GM12878 (cell line): ENCODE results near the gene SLC47A2. TPM values are rescaled to one million over a fixed set of nuclear protein-coding genes. Genes with fewer than 3 reads are reported as not detected.

Experiments used
- ATAC-seq: fragments of 200-7000 bp; cut with Tn5 transposase; 3 replicates; pipeline ENCODE4 v1.9.1; 2020; ENCODE audit warnings: mild to moderate bottlenecking, moderate library complexity
- BruUV-seq: library from RNA; stranded (reverse); fragments of 400-500 nt; replicated peaks from 2 replicates; lab custom pipeline; 2021; lab: Mats Ljungman, UMichigan
- CTCF ChIA-PET: fragments of 300-600 bp; sonication (Branson Sonifier 250); formaldehyde crosslinking; extraction: SDS; loops from one replicate; lab custom pipeline; 2021; ENCODE audit warnings: inconsistent platforms; lab: Yijun Ruan, JAX
- POLR2A ChIA-PET: fragments of 350-600 bp; formaldehyde crosslinking; extraction: SDS; loops from one replicate; lab custom pipeline; 2021; ENCODE audit warnings: inconsistent platforms; lab: Charles Lee
- RAD21 ChIA-PET: fragments of 300-600 bp; sonication (Branson Sonifier 250); formaldehyde crosslinking; loops from one replicate; lab custom pipeline; 2023; ENCODE audit warnings: antibody characterized with exemption; ENCODE audit not compliant: unreplicated experiment; lab: Charles Lee
- SMC1A ChIA-PET: fragments of 300-600 bp; sonication (Branson Sonifier 250); formaldehyde crosslinking; loops from one replicate; lab custom pipeline; 2023; ENCODE audit not compliant: unreplicated experiment, uncharacterized antibody; lab: Charles Lee
- DNase-seq: peaks from one replicate; pipeline ENCODE4 v3.0.0-alpha.2; 2011; ENCODE audit warnings: low read depth, low spot score
- FAIRE-seq: peaks from 3 replicates; lab custom pipeline; 2011; peaks lifted over from hg19 to GRCh38; lab: Jason Lieb, UNC
- H2AFZ ChIP-seq: 2 replicates; pipeline ENCODE4 v1.6.0; 2011; ENCODE audit warnings: low read depth, low read length, control low read depth; ENCODE audit not compliant: control insufficient read depth
- H3K27ac ChIP-seq: 2 replicates; pipeline ENCODE4 v1.5.1; 2011; ENCODE audit warnings: control low read depth; ENCODE audit not compliant: control insufficient read depth, insufficient read depth
- H3K27me3 ChIP-seq, 2 experiments: replicated peaks in 1 of 2; 2 replicates each; pipeline versions ENCODE4 v1.6.0 to v1.6.1; 2011; ENCODE audit warnings: low read length in 1 of 2; ENCODE audit not compliant: control insufficient read depth in 2 of 2, insufficient read depth in 2 of 2
- H3K36me3 ChIP-seq, 2 experiments: 2 replicates each; pipeline ENCODE4 v1.5.1; 2011; ENCODE audit warnings: low read length in 1 of 2; ENCODE audit not compliant: control insufficient read depth in 2 of 2, insufficient read depth in 2 of 2
- H3K4me1 ChIP-seq: 2 replicates; pipeline ENCODE4 v1.6.1; 2011; ENCODE audit warnings: mild to moderate bottlenecking, low read length, moderate library complexity, mixed read lengths; ENCODE audit not compliant: control insufficient read depth, insufficient read depth
- H3K4me2 ChIP-seq: 2 replicates; pipeline ENCODE4 v1.6.0; 2011; ENCODE audit warnings: control low read depth; ENCODE audit not compliant: control insufficient read depth, insufficient read depth
- H3K4me3 ChIP-seq: fragments of 200-600 bp; sonication (generic); 2 replicates; pipeline ENCODE4 v1.5.1; 2016
- H3K79me2 ChIP-seq: 2 replicates; pipeline ENCODE4 v1.6.0; 2011; ENCODE audit warnings: low read length; ENCODE audit not compliant: control insufficient read depth, insufficient read depth
- H3K9ac ChIP-seq: 2 replicates; pipeline ENCODE4 v1.8.0; 2011; ENCODE audit warnings: low read length, control low read depth, mixed read lengths; ENCODE audit not compliant: control insufficient read depth, insufficient read depth
- H3K9me3 ChIP-seq: replicated peaks from 3 replicates; pipeline ENCODE4 v1.5.1; 2011; ENCODE audit warnings: mild to moderate bottlenecking, low read length; ENCODE audit not compliant: control insufficient read depth, insufficient read depth
- H4K20me1 ChIP-seq: 2 replicates; pipeline ENCODE4 v1.6.0; 2011; ENCODE audit not compliant: control insufficient read depth, insufficient read depth
- BHLHE40 ChIP-seq, 2 experiments: fragments of 450-650 bp in 1 of 2; IDR thresholded peaks; 2 replicates each; pipeline ENCODE4 v1.6.1; 2011 to 2017; ENCODE audit warnings: low read depth in 2 of 2, borderline replicate concordance in 1 of 2, improper control_type of control experiment in 1 of 2, low read length in 1 of 2, mild to moderate bottlenecking in 1 of 2
- CHD4 ChIP-seq: fragments of 200-600 bp; sonication (generic); IDR thresholded peaks from 2 replicates; pipeline ENCODE4 v1.6.1; 2016; ENCODE audit warnings: mild to moderate bottlenecking
- MEF2A ChIP-seq: IDR thresholded peaks from 2 replicates; pipeline ENCODE4 v1.6.1; 2011; ENCODE audit warnings: low read depth, mild to moderate bottlenecking, low read length, moderate library complexity; ENCODE audit not compliant: insufficient read depth
- MYC ChIP-seq: IDR thresholded peaks from 2 replicates; pipeline ENCODE4 v1.6.1; 2011; ENCODE audit warnings: mild to moderate bottlenecking, low read length, moderate library complexity, inconsistent platforms; ENCODE audit not compliant: insufficient read depth, insufficient replicate concordance, insufficient read length, severe bottlenecking
- NKRF ChIP-seq: fragments of 450-650 bp; conservative IDR thresholded peaks from 2 replicates; pipeline ENCODE4 v1.6.1; 2017; ENCODE audit warnings: mild to moderate bottlenecking, moderate library complexity
- POU2F2 ChIP-seq: IDR thresholded peaks from 3 replicates; pipeline ENCODE4 v1.6.1; 2011; ENCODE audit warnings: low read depth, mild to moderate bottlenecking, low read length, borderline replicate concordance
- RAD21 ChIP-seq: IDR thresholded peaks from 2 replicates; pipeline ENCODE4 v1.6.1; 2011; ENCODE audit warnings: mild to moderate bottlenecking, low read depth, low read length, moderate library complexity; ENCODE audit not compliant: insufficient read depth
- RFX5 ChIP-seq: IDR thresholded peaks from 2 replicates; pipeline ENCODE4 v1.6.1; 2011; ENCODE audit warnings: low read depth, low read length, improper control_type of control experiment
- SMC3 ChIP-seq: IDR thresholded peaks from 2 replicates; pipeline ENCODE4 v1.6.1; 2011; ENCODE audit warnings: low read length, improper control_type of control experiment, borderline replicate concordance
- STAT1 ChIP-seq: fragments of 450-650 bp; conservative IDR thresholded peaks from 2 replicates; pipeline ENCODE4 v1.6.1; 2014; ENCODE audit warnings: antibody characterized with exemption, mild to moderate bottlenecking
- TCF3 ChIP-seq: IDR thresholded peaks from 2 replicates; pipeline ENCODE4 v1.6.1; 2012; ENCODE audit warnings: low read depth, mild to moderate bottlenecking, low read length, borderline replicate concordance; ENCODE audit not compliant: insufficient read depth
- ZBED1 ChIP-seq: IDR thresholded peaks from 2 replicates; pipeline ENCODE4 v1.6.1; 2016; ENCODE audit warnings: borderline replicate concordance
- ZNF622 ChIP-seq: fragments of 450-650 bp; IDR thresholded peaks from 2 replicates; pipeline ENCODE4 v1.6.1; 2017; ENCODE audit warnings: mild to moderate bottlenecking, inconsistent platforms
- WGBS: methylation state at CpG from one replicate; pipeline ENCODE4 v1.1.6; 2016; ENCODE audit warnings: low lambda C conversion rate; ENCODE audit not compliant: insufficient replicate concordance, insufficient coverage; ENCODE audit errors: missing lambda C conversion rate; 5-methylcytosine and 5-hydroxymethylcytosine counted together
- in situ Hi-C: fragments of 300-500 bp; cut with MboI; formaldehyde crosslinking; loops from 9 replicates; pipeline ENCODE4 v1.14.3; 2018; ENCODE audit warnings: mixed read lengths
- intact Hi-C: fragments of 100-400 bp; cut with micrococcal nuclease; formaldehyde crosslinking; loops from one replicate; pipeline ENCODE4 v1.14.2; 2022; ENCODE audit not compliant: unreplicated experiment
- polyA plus RNA-seq, 11 experiments: library from polyadenylated mRNA; depleted of rRNA in 4 of 11; unstranded in 6 of 11; stranded (reverse) in 5 of 11; fragments of >200 nt; fragmentation: Nextera tagmentation in 4 of 11; fragmentation: Illumina TruSeq in 1 of 11; extraction: Ambion mirVana in 4 of 11; extraction: Trizol in 1 of 11; gene quantifications; 1 replicate in 1 of 11; 2 replicates in 10 of 11; pipeline versions ENCODE4 v1.2.1 to v1.2.3, GENCODE V29; 2011 to 2016; ENCODE audit warnings: inconsistent platforms in 2 of 11, missing spikeins in 2 of 11, low read depth in 1 of 11
- total RNA-seq, 4 experiments: library from RNA; depleted of rRNA in 3 of 4; stranded (reverse); fragments of >200 nt in 3 of 4; fragmentation: Illumina TruSeq in 1 of 4; extraction: Trizol in 1 of 4; gene quantifications; 2 replicates each; pipeline versions ENCODE4 v1.2.1 to v1.2.3, GENCODE V29; 2013 to 2021
- TF ChIP-seq, protein P1 (sequence below): IDR thresholded peaks from 2 replicates; pipeline ENCODE4 v1.6.1; 2011; ENCODE audit warnings: low read depth, low read length, improper control_type of control experiment, borderline replicate concordance

SLC47A2 gene
- total and polyA plus RNA-seq, 10 of the 15 experiments (the other 5 are each of a cell fraction or from before 2014, with no cell fraction given), result not detected

DNA sequence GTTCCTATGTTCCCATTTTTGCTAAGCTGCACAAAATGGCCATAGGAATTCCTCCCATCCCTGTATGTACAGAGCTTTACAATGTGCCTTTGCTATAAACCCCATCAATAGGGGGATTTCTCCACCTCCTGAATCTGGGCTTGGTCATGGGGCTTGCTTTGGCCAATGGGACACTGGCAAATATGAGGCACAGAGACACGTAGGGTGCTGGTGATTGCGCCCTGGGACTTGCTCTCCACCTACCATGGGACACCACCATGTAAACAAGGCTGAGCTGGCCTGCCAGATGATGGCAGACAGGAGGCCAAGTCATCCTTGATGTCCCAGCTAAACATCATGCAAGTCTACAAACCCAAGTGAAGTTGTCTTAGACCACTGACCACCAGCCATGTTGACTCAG lies 47.0 kb upstream of the SLC47A2 start:
- Histone ChIP-seq H3K9ac (no peak overlapping the region), H3K27me3 (no peaks in the 10 kb centered on the region), H3K4me2 (no peak overlapping the region), H3K79me2 (no peaks in the 10 kb centered on the region), H3K9me3 (no peaks in the 10 kb centered on the region), H3K27ac (no peak overlapping the region), H4K20me1 (no peaks in the 10 kb centered on the region), H3K4me1 (peaks cover 9% of the 10 kb centered on the region), H3K4me3 (no peak overlapping the region), H3K36me3 (no peaks in the 10 kb centered on the region), H2AFZ (no peak overlapping the region)
- ChIA-PET RAD21 (interaction anchor here (0.5 kb wide), 1 partner anchor 149 kb away, joined by 3 read pairs; no protein-coding TSS in a partner anchor), SMC1A (interaction anchor here (1.0 to 2.1 kb wide), 4 partner anchors 9 to 250 kb away, joined by 3 to 8 read pairs (median 5); no protein-coding TSS in a partner anchor), POLR2A (no interaction called here), CTCF (interaction anchor here (0.5 to 4.0 kb wide), 16 partner anchors 9 to 622 kb away, joined by 3 to 19 read pairs (median 3); partner anchors contain the start of gene ALDH3A2)
- in situ Hi-C loops (loop anchor here (5.0 kb wide), 1 partner anchor 396 kb away; no protein-coding TSS in a partner anchor), intact Hi-C loops (no loop called here)
- BruUV-seq, result no TSS peak
- WGBS, result 50% methylated on average over 2 of the region's 2 CpGs
- TF ChIP-seq ZBED1, result no peak
- ATAC-seq, result no peak
- FAIRE-seq, result no peak
- no peak for DNase-seq

- intact Hi-C loops (no loop called here), in situ Hi-C loops (loop anchor here (5.0 kb wide), 1 partner anchor 395 kb away; no protein-coding TSS in a partner anchor)
- Histone ChIP-seq H3K27ac (no peak overlapping the region), H3K4me2 (no peak overlapping the region), H3K9me3 (no peaks in the 10 kb centered on the region), H3K4me3 (no peak overlapping the region), H3K9ac (no peak overlapping the region), H3K79me2 (no peaks in the 10 kb centered on the region), H3K36me3 (no peaks in the 10 kb centered on the region), H3K27me3 (no peaks in the 10 kb centered on the region), H4K20me1 (no peaks in the 10 kb centered on the region), H2AFZ (no peak overlapping the region), H3K4me1 (peaks cover 3% of the 10 kb centered on the region)
- WGBS, result 28% methylated on average over 15 of the region's 15 CpGs
- ATAC-seq, result peak; percentile 63; the same call in 2 of the 3 replicates
- POLR2A ChIA-PET, result no interaction called here
- FAIRE-seq, result no peak
- SMC1A ChIA-PET, result interaction anchor here (0.9 to 1.7 kb wide), 3 partner anchors 60 to 397 kb away, joined by 3 to 7 read pairs (median 3); no protein-coding TSS in a partner anchor
- RAD21 ChIA-PET, result interaction anchor here (1.2 kb wide), 1 partner anchor 250 kb away, joined by 7 read pairs; no protein-coding TSS in a partner anchor
- DNase-seq, result no peak
- BruUV-seq, result no TSS peak
- CTCF ChIA-PET, result interaction anchor here (0.7 to 4.0 kb wide), 12 partner anchors 8 to 400 kb away, joined by 3 to 19 read pairs (median 4); partner anchors contain the start of genes ALDH3A2 and B9D1
- no peak for TF ChIP-seq NKRF
- TF ChIP-seq CHD4, result no peak
- no peak for TF ChIP-seq MEF2A
- peak; percentile 47; the same call in 1 of the 2 replicates for TF ChIP-seq SMC3
- no peak for TF ChIP-seq MYC
- TF ChIP-seq, protein P1, sequence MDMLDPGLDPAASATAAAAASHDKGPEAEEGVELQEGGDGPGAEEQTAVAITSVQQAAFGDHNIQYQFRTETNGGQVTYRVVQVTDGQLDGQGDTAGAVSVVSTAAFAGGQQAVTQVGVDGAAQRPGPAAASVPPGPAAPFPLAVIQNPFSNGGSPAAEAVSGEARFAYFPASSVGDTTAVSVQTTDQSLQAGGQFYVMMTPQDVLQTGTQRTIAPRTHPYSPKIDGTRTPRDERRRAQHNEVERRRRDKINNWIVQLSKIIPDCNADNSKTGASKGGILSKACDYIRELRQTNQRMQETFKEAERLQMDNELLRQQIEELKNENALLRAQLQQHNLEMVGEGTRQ, result no peak
- no peak for TF ChIP-seq RFX5
- peak; percentile 45 for TF ChIP-seq RAD21
- no peak for TF ChIP-seq STAT1
- TF ChIP-seq TCF3, result no peak
- no peak for TF ChIP-seq POU2F2
- TF ChIP-seq ZNF622, result no peak
- TF ChIP-seq BHLHE40 (IDR thresholded peaks at IDR 0.05; ENCODE audit: borderline replicate concordance in 1 of 2, low read depth in 2 of 2, low read length in 1 of 2), result no peak
Measured at GRCh38 chr17:19762515-19762961, 46.2 kb upstream of the SLC47A2 start.
